ENCODE measurements around the gene UBE2O.

The UBE2O gene

GRCh38 chr17:76432712-76433336 is 20.1 kb downstream of the UBE2O start:
- DNase-seq (ENCODE audit: low read depth): peak; percentile 53
- TF ChIP-seq CTCF (IDR thresholded peaks at IDR 0.05; ENCODE audit: insufficient read depth, low read depth, low read length, missing control alignments): peak; percentile 56
- H3K4me3 ChIP-seq (ENCODE audit: low read depth, low read length): no peak overlapping the region

- no peak for DNase-seq (ENCODE audit: low read depth)
- no peak overlapping the region for H3K4me3 ChIP-seq (ENCODE audit: low read depth, low read length)
- no peak for TF ChIP-seq CTCF (IDR thresholded peaks at IDR 0.05; ENCODE audit: insufficient read depth, low read depth, low read length, missing control alignments)
Observed at GRCh38 chr17:76432004-76432403, 20.9 kb downstream of the UBE2O start.

- DNase-seq (ENCODE audit: low read depth): no peak
Observed at GRCh38 chr17:76431509-76431908, 21.4 kb downstream of the UBE2O start.

GRCh38 chr17:76428511-76428910 is 24.4 kb downstream of the UBE2O start:
- no peak for TF ChIP-seq CTCF (IDR thresholded peaks at IDR 0.05; ENCODE audit: insufficient read depth, low read depth, low read length, missing control alignments)
- DNase-seq (ENCODE audit: low read depth): no peak
- no peak overlapping the region for H3K4me3 ChIP-seq (ENCODE audit: low read depth, low read length)

More at GRCh38 chr17:76431509-76431908, 21.4 kb downstream of the UBE2O start:
- no peak overlapping the region for H3K4me3 ChIP-seq (ENCODE audit: low read depth, low read length)
- TF ChIP-seq CTCF (IDR thresholded peaks at IDR 0.05; ENCODE audit: insufficient read depth, low read depth, low read length, missing control alignments): no peak

GRCh38 chr17:76427501-76428231 is 25.3 kb downstream of the UBE2O start:
- DNase-seq (ENCODE audit: low read depth): no peak
- no peak overlapping the region for H3K4me3 ChIP-seq (ENCODE audit: low read depth, low read length)
- TF ChIP-seq CTCF (IDR thresholded peaks at IDR 0.05; ENCODE audit: insufficient read depth, low read depth, low read length, missing control alignments): no peak

GRCh38 chr17:76426853-76427252 is 26.1 kb downstream of the UBE2O start:
- no peak overlapping the region for H3K4me3 ChIP-seq (ENCODE audit: low read depth, low read length)
- no peak for TF ChIP-seq CTCF (IDR thresholded peaks at IDR 0.05; ENCODE audit: insufficient read depth, low read depth, low read length, missing control alignments)
- no peak for DNase-seq (ENCODE audit: low read depth)

Measured in GM12865 (cell line).